Sigmoid colon (tissue), 7 donors: ENCODE data around the gene CEBPG. TPM values are rescaled to one million over a fixed set of nuclear protein-coding genes. Genes with fewer than 3 reads are reported as not detected.

ENCODE experiments used
- DNase-seq: peaks from one replicate; pipeline ENCODE4 v3.0.0-alpha.2; 2019
- H3K27ac ChIP-seq, 4 donors: fragments of 200-600 bp; sonication (generic); one replicate each; pipeline ENCODE4 v1.5.1; 2016 to 2019; ENCODE audit warnings: mild to moderate bottlenecking in 1 of 4
- H3K27me3 ChIP-seq, 3 donors: fragments of 200-600 bp; sonication (generic); one replicate each; pipeline ENCODE4 v1.5.1; 2019; ENCODE audit warnings: mild to moderate bottlenecking in 1 of 3
- H3K36me3 ChIP-seq, 4 donors: fragments of 200-600 bp; sonication (generic); one replicate each; pipeline ENCODE4 v1.5.1; 2016 to 2019
- H3K4me1 ChIP-seq, 4 donors: fragments of 200-600 bp; sonication (generic); one replicate each; pipeline ENCODE4 v1.5.1; 2017 to 2019
- H3K4me3 ChIP-seq, 4 donors: fragments of 200-600 bp; sonication (generic); one replicate each; pipeline ENCODE4 v1.5.1; 2017 to 2019; ENCODE audit warnings: mild to moderate bottlenecking in 2 of 4, moderate library complexity in 1 of 4
- H3K9me3 ChIP-seq, 4 donors: fragments of 200-600 bp in 3 of 4; sonication (generic) in 3 of 4; one replicate each; pipeline versions ENCODE4 v1.5.1 to v1.6.1; 2013 to 2019
- CTCF ChIP-seq, 4 experiments: fragments of 450-650 bp in 3 of 4; fragments of 200-600 bp in 1 of 4; IDR thresholded peaks; one replicate each; pipeline ENCODE4 v1.5.1; 2016 to 2019; ENCODE audit warnings: antibody characterized with exemption in 4 of 4, mild to moderate bottlenecking in 3 of 4, moderate library complexity in 2 of 4
- EP300 ChIP-seq, 4 donors: sonication (generic); formaldehyde crosslinking; IDR thresholded peaks; one replicate each; pipeline ENCODE4 v1.6.1; 2017; ENCODE audit warnings: antibody characterized with exemption in 4 of 4
- POLR2A ChIP-seq, 2 donors: fragments of 450-650 bp; IDR thresholded peaks; one replicate each; pipeline ENCODE4 v1.6.1; 2016; ENCODE audit warnings: antibody characterized with exemption in 2 of 2, mild to moderate bottlenecking in 2 of 2, moderate library complexity in 2 of 2
- POLR2AphosphoS5 ChIP-seq, 4 donors: sonication (generic); formaldehyde crosslinking; IDR thresholded peaks; one replicate each; pipeline ENCODE4 v1.6.1; 2017; ENCODE audit warnings: antibody characterized with exemption in 4 of 4
- WGBS, 2 donors: extraction: QIAGEN DNeasy Blood & Tissue Kit; methylation state at CpG; one replicate each; pipeline ENCODE4 v1.1.7; 2013; 5-methylcytosine and 5-hydroxymethylcytosine counted together
- intact Hi-C: fragments of 100-400 bp; cut with DNase I; formaldehyde crosslinking; loops from one replicate; pipeline ENCODE4 v1.15.1; 2023
- polyA plus RNA-seq, 3 donors: library from polyadenylated mRNA; stranded (reverse); fragments of 200-250 nt; gene quantifications; one replicate each; pipeline ENCODE4 v1.2.3, GENCODE V29; 2013
- total RNA-seq, 4 donors: library from RNA; depleted of rRNA; stranded (reverse); fragments of >200 nt; gene quantifications; one replicate each; pipeline ENCODE4 v1.1.0, GENCODE V29; 2016
- donor health status: healthy with polysubstance abuse.
- donor health status: Bipolar disorder and iron deficiency.
- donor health status: healthy.

CEBPG gene
- total and polyA plus RNA-seq, 7 donors, result 18.6 to 84.6 (median 27.8) TPM

DNA sequence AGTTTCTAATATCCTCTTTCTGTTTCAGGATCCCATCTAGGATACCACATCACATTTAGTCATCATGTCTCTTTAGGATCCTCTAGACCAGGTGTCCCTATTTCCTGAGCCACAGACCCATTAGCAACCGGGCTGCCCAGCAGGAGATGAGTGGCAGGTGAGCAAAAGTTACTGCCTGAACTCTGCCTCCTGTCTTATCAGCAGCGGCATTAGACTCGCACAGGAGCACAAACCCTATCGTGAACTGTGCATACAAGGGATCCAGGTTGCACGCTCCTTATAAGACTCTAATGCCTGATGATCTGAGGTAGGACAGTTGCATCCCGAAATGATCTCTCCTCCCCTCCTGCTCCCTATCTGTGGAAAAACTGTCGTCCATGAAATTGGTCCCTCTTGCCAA lies 7.8 kb upstream of the CEBPG start:
- Histone ChIP-seq H3K27ac (no peak overlapping the region), H3K27me3 (no peaks in the 10 kb centered on the region), H3K36me3 (no peaks in the 10 kb centered on the region), H3K9me3 (no peaks in the 10 kb centered on the region), H3K4me3 (no peak overlapping the region), H3K4me1 (no peaks in the 10 kb centered on the region)
- no peak for DNase-seq
- 14 to 68% methylated on average over 7 of the region's 7 CpGs for WGBS, 2 donors
- TF ChIP-seq EP300 (IDR thresholded peaks at IDR 0.05), result no peak
- no peak for TF ChIP-seq POLR2A (IDR thresholded peaks at IDR 0.05)
- no peak for TF ChIP-seq POLR2AphosphoS5 (IDR thresholded peaks at IDR 0.05)
- TF ChIP-seq CTCF (IDR thresholded peaks at IDR 0.05), result no peak
- intact Hi-C loops, result no loop called here

DNA sequence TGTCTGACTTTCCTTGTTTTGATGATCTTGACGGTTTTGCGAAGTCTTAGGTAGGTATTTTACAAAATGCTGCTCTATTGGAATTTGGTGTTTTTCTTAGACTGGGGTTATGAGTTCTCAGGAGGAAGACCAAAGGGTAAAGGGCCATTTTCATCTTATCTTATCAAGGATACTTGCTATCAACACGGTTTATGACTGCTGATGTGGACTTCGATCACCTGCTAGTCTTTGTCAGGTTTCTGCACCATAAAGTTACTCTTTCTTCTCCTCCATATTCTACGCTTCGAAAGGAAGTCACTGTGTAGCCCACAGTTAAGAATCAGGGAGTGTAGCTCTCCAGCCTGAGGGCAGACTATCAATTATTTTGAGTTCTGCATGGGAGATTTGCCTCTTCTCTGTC lies 7.4 kb upstream of the CEBPG start:
- 13 to 59% methylated on average over 6 of the region's 6 CpGs for WGBS, 2 donors
- no peaks in the 10 kb centered on the region for H3K36me3 ChIP-seq
- H3K4me1 ChIP-seq, result no peaks in the 10 kb centered on the region
- no peak for DNase-seq
- intact Hi-C loops, result no loop called here
- no peaks in the 10 kb centered on the region for H3K27me3 ChIP-seq
- no peaks in the 10 kb centered on the region for H3K9me3 ChIP-seq
- no peak overlapping the region for H3K4me3 ChIP-seq
- no peak for TF ChIP-seq CTCF (IDR thresholded peaks at IDR 0.05)
- TF ChIP-seq EP300 (IDR thresholded peaks at IDR 0.05), result no peak
- no peak for TF ChIP-seq POLR2A (IDR thresholded peaks at IDR 0.05)
- TF ChIP-seq POLR2AphosphoS5 (IDR thresholded peaks at IDR 0.05), result no peak
- no peak overlapping the region for H3K27ac ChIP-seq

DNA sequence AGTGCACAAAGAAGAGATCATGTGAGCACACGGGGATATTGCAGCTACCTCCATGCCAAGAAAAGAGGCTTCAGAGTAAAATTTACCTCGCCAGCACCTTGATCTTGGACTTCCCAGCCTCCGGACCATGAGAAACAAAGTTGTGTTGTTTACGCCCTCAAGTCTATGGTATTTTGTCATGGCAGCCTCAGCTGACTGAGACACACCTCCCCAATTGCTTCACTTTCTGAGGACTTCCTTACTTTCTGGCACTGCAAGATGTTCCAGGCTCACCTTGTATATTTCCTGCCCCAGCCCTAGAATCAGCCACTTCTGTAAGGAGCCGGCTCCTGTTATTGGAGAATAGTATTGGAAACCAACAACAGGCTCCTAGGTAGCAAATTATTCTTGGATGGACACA lies 6.6 kb upstream of the CEBPG start:
- intact Hi-C loops, result no loop called here
- no peak for DNase-seq
- H3K27ac ChIP-seq, result no peak overlapping the region

DNA sequence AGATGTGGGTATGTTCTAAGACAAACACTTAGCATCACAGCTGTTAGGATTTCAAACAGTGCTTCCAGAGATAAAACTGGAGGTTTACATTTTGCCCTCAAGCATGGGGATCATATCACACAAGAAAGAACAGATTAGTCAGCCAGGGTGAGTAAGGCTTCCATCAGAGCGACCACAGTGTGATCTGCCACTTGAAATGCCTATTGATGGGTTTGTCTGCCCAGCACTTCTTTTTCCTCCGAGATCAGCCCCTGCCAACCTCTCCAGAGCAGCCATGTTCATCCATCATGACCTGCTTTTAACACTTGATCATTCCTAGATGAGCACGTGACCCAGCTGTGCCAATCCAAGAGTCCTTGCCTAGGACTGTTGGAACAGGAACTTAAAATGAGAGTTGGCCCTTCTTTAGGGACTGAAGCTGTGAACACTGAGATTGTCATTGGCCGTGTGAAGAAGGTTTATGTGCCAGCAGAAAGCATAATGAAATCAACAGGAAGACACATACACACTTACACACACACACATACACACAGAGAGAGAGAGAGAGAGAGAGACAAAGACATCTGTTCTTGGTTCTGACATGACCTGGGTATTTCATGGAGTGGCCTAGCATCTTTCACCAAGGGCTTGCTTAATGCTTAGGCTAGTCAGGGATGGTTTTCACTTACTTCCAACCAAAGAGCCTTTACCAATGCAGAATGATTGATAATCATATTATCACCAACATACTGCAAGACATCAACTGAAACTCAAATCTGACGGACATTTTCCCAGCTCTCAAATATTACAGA lies 5.2 kb upstream of the CEBPG start:
- H3K27ac ChIP-seq, result no peak overlapping the region
- WGBS, 2 donors, result 78 to 87% methylated on average over 5 of the region's 5 CpGs
- TF ChIP-seq EP300 (IDR thresholded peaks at IDR 0.05) (no peak), POLR2AphosphoS5 (IDR thresholded peaks at IDR 0.05) (no peak), CTCF (IDR thresholded peaks at IDR 0.05) (no peak), POLR2A (IDR thresholded peaks at IDR 0.05) (no peak)
- intact Hi-C loops, result no loop called here
- H3K9me3 ChIP-seq, result no peaks in the 10 kb centered on the region
- no peak for DNase-seq
- no peaks in the 10 kb centered on the region for H3K27me3 ChIP-seq
- peaks cover 0 to 5% (median 0%) of the 10 kb centered on the region in 4 donors for H3K4me1 ChIP-seq
- no peaks in the 10 kb centered on the region for H3K36me3 ChIP-seq
- no peak overlapping the region for H3K4me3 ChIP-seq

More for the DNA sequence above, 6.6 kb upstream of the CEBPG start:
- H3K4me3 ChIP-seq, result no peak overlapping the region
- no peaks in the 10 kb centered on the region for H3K4me1 ChIP-seq
- 33 to 74% methylated on average over 5 of the region's 5 CpGs for WGBS, 2 donors
- no peak for TF ChIP-seq POLR2AphosphoS5 (IDR thresholded peaks at IDR 0.05)
- no peak for TF ChIP-seq CTCF (IDR thresholded peaks at IDR 0.05)
- TF ChIP-seq POLR2A (IDR thresholded peaks at IDR 0.05), result no peak
- no peak for TF ChIP-seq EP300 (IDR thresholded peaks at IDR 0.05)
- no peaks in the 10 kb centered on the region for H3K36me3 ChIP-seq
- H3K9me3 ChIP-seq, result no peaks in the 10 kb centered on the region
- H3K27me3 ChIP-seq, result no peaks in the 10 kb centered on the region
